ENCODE data around the gene STARD3.

DNA sequence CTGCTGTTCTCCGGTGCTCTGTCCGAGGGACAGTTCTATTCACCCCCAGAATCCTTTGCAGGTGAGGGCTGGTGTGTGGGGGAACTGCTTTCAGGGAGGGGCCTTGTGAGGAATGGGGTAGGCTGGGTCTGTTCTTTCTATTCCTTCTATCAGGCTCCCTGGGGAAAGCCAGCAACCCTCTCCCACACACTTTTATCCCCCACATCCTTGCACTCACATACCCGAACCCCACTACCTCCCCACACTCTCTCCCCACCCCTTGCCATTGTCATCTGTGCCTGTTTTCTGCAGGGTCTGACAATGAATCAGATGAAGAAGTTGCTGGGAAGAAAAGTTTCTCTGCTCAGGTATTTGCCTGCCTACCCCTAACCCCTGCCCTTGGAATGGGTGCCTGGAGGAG is 21.8 kb downstream of the STARD3 start:
- TF ChIP-seq CTCF (IDR thresholded peaks at IDR 0.05), result no peak
- no peak for TF ChIP-seq POLR2A (IDR thresholded peaks at IDR 0.05; ENCODE audit: low read depth)
- TF ChIP-seq POLR2AphosphoS5 (IDR thresholded peaks at IDR 0.05), result no peak
- no peak for TF ChIP-seq EP300 (IDR thresholded peaks at IDR 0.05)

All from esophagus muscularis mucosa (tissue), 4 donors.